Neural cell (in vitro differentiated cells): ENCODE data around the gene PARP3. TPM values are rescaled to one million over a fixed set of nuclear protein-coding genes. Genes with fewer than 3 reads are reported as not detected.

Source experiments
- H2AFZ ChIP-seq: fragments of 200-600, 300-800 bp; sonication (generic), shearing (Covaris generic); 2 replicates; pipeline ENCODE4 v1.6.0; 2014; ENCODE audit warnings: low read depth, mild to moderate bottlenecking, antibody characterized with exemption, low read length, moderate library complexity
- H3F3A ChIP-seq: fragments of 200-600 bp; shearing (Covaris generic); 2 replicates; pipeline ENCODE4 v1.6.1; 2016; ENCODE audit warnings: mild to moderate bottlenecking, moderate library complexity, mixed read lengths, antibody characterized with exemption, low read length; ENCODE audit not compliant: insufficient read depth, poor library complexity, severe bottlenecking
- H3K27ac ChIP-seq: fragments of 200-600, 300-800 bp; sonication (generic), shearing (Covaris generic); 2 replicates; pipeline ENCODE4 v1.5.1; 2014; ENCODE audit warnings: mild to moderate bottlenecking, low read length, moderate library complexity
- H3K27me3 ChIP-seq: fragments of 300-800, 200-600 bp; sonication (generic), shearing (Covaris generic); 2 replicates; pipeline ENCODE4 v1.6.0; 2014; ENCODE audit warnings: mild to moderate bottlenecking, low read depth, low read length, moderate library complexity; ENCODE audit not compliant: insufficient read depth
- H3K36me3 ChIP-seq: fragments of 300-800, 200-600 bp; sonication (generic), shearing (Covaris generic); 2 replicates; pipeline ENCODE4 v1.5.1; 2014; ENCODE audit warnings: mild to moderate bottlenecking, antibody characterized with exemption, low read length, moderate library complexity; ENCODE audit not compliant: insufficient read depth
- H3K4me2 ChIP-seq: fragments of 300-800, 200-600 bp; sonication (generic), shearing (Covaris generic); 2 replicates; pipeline ENCODE4 v1.6.0; 2014; ENCODE audit warnings: mild to moderate bottlenecking, low read length
- H3K4me3 ChIP-seq: fragments of 300-800, 200-600 bp; sonication (generic), shearing (Covaris generic); 2 replicates; pipeline ENCODE4 v1.5.1; 2014; ENCODE audit warnings: mild to moderate bottlenecking, low read length, moderate library complexity
- H3K79me2 ChIP-seq: fragments of 200-600 bp; shearing (Covaris generic); replicated peaks from 2 replicates; pipeline ENCODE4 v1.6.0; 2014; ENCODE audit warnings: mild to moderate bottlenecking, low read length, moderate library complexity; ENCODE audit not compliant: insufficient read depth
- H3K9ac ChIP-seq: fragments of 300-800, 200-600 bp; sonication (generic), shearing (Covaris generic); 2 replicates; pipeline ENCODE4 v1.6.1; 2016; ENCODE audit warnings: mild to moderate bottlenecking, low read length, mixed read lengths
- H3K9me2 ChIP-seq: fragments of 200-600 bp; shearing (Covaris generic); 2 replicates; pipeline ENCODE4 v1.6.1; 2016; ENCODE audit warnings: mild to moderate bottlenecking, low read length, mixed read lengths; ENCODE audit not compliant: insufficient read depth
- H3K9me3 ChIP-seq: fragments of 200-600, 300-800 bp; sonication (generic), shearing (Covaris generic); 2 replicates; pipeline ENCODE4 v1.6.1; 2016; ENCODE audit warnings: mild to moderate bottlenecking, mixed run types, low read length, moderate library complexity, mixed read lengths
- H4K20me1 ChIP-seq: fragments of 200-600 bp; shearing (Covaris generic); 2 replicates; pipeline ENCODE4 v1.6.1; 2016; ENCODE audit warnings: mild to moderate bottlenecking, mixed run types; ENCODE audit not compliant: insufficient read depth
- CTCF ChIP-seq: fragments of 450-650 bp; IDR thresholded peaks from 2 replicates; pipeline ENCODE4 v1.5.1; 2014; ENCODE audit warnings: antibody characterized with exemption, mild to moderate bottlenecking, moderate library complexity; ENCODE audit not compliant: poor library complexity, severe bottlenecking
- EP300 ChIP-seq: fragments of 450-650 bp; conservative IDR thresholded peaks from 2 replicates; pipeline ENCODE4 v1.6.1; 2014; ENCODE audit warnings: antibody characterized with exemption, mild to moderate bottlenecking, moderate library complexity; ENCODE audit not compliant: poor library complexity, severe bottlenecking
- EZH2 ChIP-seq: fragments of 200-600, 300-800 bp; shearing (Covaris generic), sonication (generic); IDR thresholded peaks from 2 replicates; pipeline ENCODE4 v1.6.1; 2014; ENCODE audit warnings: antibody characterized with exemption, low read length, borderline replicate concordance, mild to moderate bottlenecking; ENCODE audit not compliant: insufficient read depth, poor library complexity, severe bottlenecking
- MXI1 ChIP-seq: fragments of 450-650 bp; conservative IDR thresholded peaks from 2 replicates; pipeline ENCODE4 v1.6.1; 2014; ENCODE audit warnings: antibody characterized with exemption, mild to moderate bottlenecking; ENCODE audit not compliant: poor library complexity, severe bottlenecking
- POLR2AphosphoS5 ChIP-seq: IDR thresholded peaks from 2 replicates; pipeline ENCODE4 v1.6.1; 2012
- RAD21 ChIP-seq: fragments of 450-650 bp; conservative IDR thresholded peaks from 2 replicates; pipeline ENCODE4 v1.6.1; 2014; ENCODE audit warnings: antibody characterized with exemption, mild to moderate bottlenecking, moderate library complexity
- REST ChIP-seq: IDR thresholded peaks from 2 replicates; pipeline ENCODE4 v1.6.1; 2012; ENCODE audit warnings: borderline replicate concordance
- SMC3 ChIP-seq: fragments of 450-650 bp; conservative IDR thresholded peaks from 2 replicates; pipeline ENCODE4 v1.6.1; 2014; ENCODE audit warnings: antibody characterized with exemption, mild to moderate bottlenecking, moderate library complexity; ENCODE audit not compliant: poor library complexity
- TAF1 ChIP-seq: IDR thresholded peaks from 2 replicates; pipeline ENCODE4 v1.6.1; 2012; ENCODE audit warnings: low read depth
- polyA plus RNA-seq: library from polyadenylated mRNA; depleted of rRNA; stranded (reverse); fragments of >200 nt; gene quantifications from 2 replicates; pipeline ENCODE4 v1.2.3, GENCODE V29; 2014

The PARP3 gene
- polyA plus RNA-seq, 1 donor from 2014 or later = 5.3 TPM

GRCh38 chr3:51943451-51944391, 1.6 kb downstream of the PARP3 start:
- TF ChIP-seq EP300 = no peak
- no peak for TF ChIP-seq POLR2AphosphoS5
- TF ChIP-seq REST = no peak
- TF ChIP-seq MXI1 = no peak
- TF ChIP-seq EZH2 = no peak
- no peak for TF ChIP-seq TAF1
- TF ChIP-seq RAD21 = no peak
- no peak for TF ChIP-seq CTCF
- TF ChIP-seq SMC3 = no peak
- Histone ChIP-seq H3K4me3 (no peak overlapping the region), H4K20me1 (no peaks in the 10 kb centered on the region), H3K9me3 (no peaks in the 10 kb centered on the region), H3K27me3 (no peaks in the 10 kb centered on the region), H3K27ac (no peak overlapping the region), H3K4me2 (no peak overlapping the region), H3K9me2 (no peaks in the 10 kb centered on the region), H3F3A (no peaks in the 10 kb centered on the region), H3K9ac (no peak overlapping the region), H2AFZ (no peak overlapping the region), H3K79me2 (no peaks in the 10 kb centered on the region), H3K36me3 (no peaks in the 10 kb centered on the region)

GRCh38 chr3:51944451-51945021, 2.4 kb downstream of the PARP3 start:
- H3K27me3 ChIP-seq = no peaks in the 10 kb centered on the region

More at GRCh38 chr3:51944451-51945021, 2.4 kb downstream of the PARP3 start:
- Histone ChIP-seq H3K9ac (no peak overlapping the region), H3K4me2 (no peak overlapping the region), H3K9me3 (no peaks in the 10 kb centered on the region), H3K36me3 (no peaks in the 10 kb centered on the region), H3F3A (no peaks in the 10 kb centered on the region), H4K20me1 (no peaks in the 10 kb centered on the region), H3K27ac (no peak overlapping the region), H2AFZ (no peak overlapping the region), H3K9me2 (no peaks in the 10 kb centered on the region), H3K4me3 (no peak overlapping the region), H3K79me2 (no peaks in the 10 kb centered on the region)
- TF ChIP-seq SMC3 (no peak), TAF1 (no peak), RAD21 (no peak), MXI1 (no peak), CTCF (no peak), EZH2 (no peak), REST (no peak), POLR2AphosphoS5 (no peak), EP300 (no peak)
